ENCODE measurements around the gene FGF23.

FGF23 gene

GRCh38 chr12:4380332-4380731, 820 bp upstream of the FGF23 start:
- ChIA-PET CTCF (no interaction called here), POLR2A (interaction anchor here (1.0 kb wide), 1 partner anchor 269 kb away, joined by 3 read pairs; the partner anchor contains the start of genes AKAP3 and NDUFA9)
- no peak for TF ChIP-seq TARDBP (IDR thresholded peaks at IDR 0.05)
- no peak for TF ChIP-seq L3MBTL2 (conservative IDR thresholded peaks at IDR 0.05)
- no peak for TF ChIP-seq FOXK2 (IDR thresholded peaks at IDR 0.05)
- no peak for TF ChIP-seq BHLHE40 (IDR thresholded peaks at IDR 0.05; ENCODE audit: borderline replicate concordance)
- TF ChIP-seq PKNOX1 (IDR thresholded peaks at IDR 0.05) = no peak
- no peak for TF ChIP-seq HDGF (IDR thresholded peaks at IDR 0.05; ENCODE audit: borderline replicate concordance)
- no peak for TF ChIP-seq ZNF384 (IDR thresholded peaks at IDR 0.05)
- no peak for TF ChIP-seq LEF1 (IDR thresholded peaks at IDR 0.05; ENCODE audit: borderline replicate concordance)
- no peak for TF ChIP-seq FOXA1 (IDR thresholded peaks at IDR 0.05)
- TF ChIP-seq CTBP1 (IDR thresholded peaks at IDR 0.05; ENCODE audit: borderline replicate concordance) = no peak
- TF ChIP-seq SUZ12 (IDR thresholded peaks at IDR 0.05) = no peak
- no peak for TF ChIP-seq SP1 (IDR thresholded peaks at IDR 0.05)
- TF ChIP-seq FOXM1 (IDR thresholded peaks at IDR 0.05; ENCODE audit: borderline replicate concordance) = no peak
- TF ChIP-seq NFRKB (IDR thresholded peaks at IDR 0.05) = no peak
- TF ChIP-seq ELF4 (IDR thresholded peaks at IDR 0.05) = no peak
- no peak for TF ChIP-seq ARNT (IDR thresholded peaks at IDR 0.05)
- no peak for DNase-seq (ENCODE audit: extremely low spot score)

GRCh38 chr12:4378772-4379171, 740 bp downstream of the FGF23 start:
- ChIA-PET POLR2A (no interaction called here), CTCF (no interaction called here)
- TF ChIP-seq L3MBTL2 (conservative IDR thresholded peaks at IDR 0.05) (no peak), LEF1 (IDR thresholded peaks at IDR 0.05; ENCODE audit: borderline replicate concordance) (no peak), ZNF384 (IDR thresholded peaks at IDR 0.05) (no peak), ARNT (IDR thresholded peaks at IDR 0.05) (no peak), SUZ12 (IDR thresholded peaks at IDR 0.05) (no peak), ELF4 (IDR thresholded peaks at IDR 0.05) (no peak), TARDBP (IDR thresholded peaks at IDR 0.05) (no peak), FOXK2 (IDR thresholded peaks at IDR 0.05) (no peak), SP1 (IDR thresholded peaks at IDR 0.05) (no peak), NFRKB (IDR thresholded peaks at IDR 0.05) (no peak), FOXM1 (IDR thresholded peaks at IDR 0.05; ENCODE audit: borderline replicate concordance) (no peak), PKNOX1 (IDR thresholded peaks at IDR 0.05) (no peak), FOXA1 (IDR thresholded peaks at IDR 0.05) (no peak), BHLHE40 (IDR thresholded peaks at IDR 0.05; ENCODE audit: borderline replicate concordance) (no peak), HDGF (IDR thresholded peaks at IDR 0.05; ENCODE audit: borderline replicate concordance) (no peak), CTBP1 (IDR thresholded peaks at IDR 0.05; ENCODE audit: borderline replicate concordance) (no peak)
- DNase-seq (ENCODE audit: extremely low spot score) = no peak

GRCh38 chr12:4375449-4375848, 4.1 kb downstream of the FGF23 start:
- DNase-seq (ENCODE audit: extremely low spot score) = no peak
- TF ChIP-seq HDGF (IDR thresholded peaks at IDR 0.05; ENCODE audit: borderline replicate concordance) (no peak), SUZ12 (IDR thresholded peaks at IDR 0.05) (no peak), L3MBTL2 (conservative IDR thresholded peaks at IDR 0.05) (no peak), FOXA1 (IDR thresholded peaks at IDR 0.05) (no peak), BHLHE40 (IDR thresholded peaks at IDR 0.05; ENCODE audit: borderline replicate concordance) (no peak), FOXK2 (IDR thresholded peaks at IDR 0.05) (no peak), FOXM1 (IDR thresholded peaks at IDR 0.05; ENCODE audit: borderline replicate concordance) (no peak), NFRKB (IDR thresholded peaks at IDR 0.05) (no peak), TARDBP (IDR thresholded peaks at IDR 0.05) (no peak), PKNOX1 (IDR thresholded peaks at IDR 0.05) (no peak), ARNT (IDR thresholded peaks at IDR 0.05) (no peak), ELF4 (IDR thresholded peaks at IDR 0.05) (no peak), ZNF384 (IDR thresholded peaks at IDR 0.05) (no peak), CTBP1 (IDR thresholded peaks at IDR 0.05; ENCODE audit: borderline replicate concordance) (no peak), LEF1 (IDR thresholded peaks at IDR 0.05; ENCODE audit: borderline replicate concordance) (no peak), SP1 (IDR thresholded peaks at IDR 0.05) (no peak)
- ChIA-PET POLR2A (no interaction called here), CTCF (no interaction called here)

GRCh38 chr12:4372653-4373052, 6.9 kb downstream of the FGF23 start:
- ChIA-PET CTCF (interaction anchor here (0.6 kb wide), 2 partner anchors 10 to 24 kb away, joined by 3 to 4 read pairs; no protein-coding TSS in a partner anchor), POLR2A (no interaction called here)
- no peak for TF ChIP-seq L3MBTL2 (conservative IDR thresholded peaks at IDR 0.05)
- no peak for TF ChIP-seq FOXA1 (IDR thresholded peaks at IDR 0.05)
- no peak for TF ChIP-seq ARNT (IDR thresholded peaks at IDR 0.05)
- no peak for TF ChIP-seq BHLHE40 (IDR thresholded peaks at IDR 0.05; ENCODE audit: borderline replicate concordance)
- no peak for TF ChIP-seq HDGF (IDR thresholded peaks at IDR 0.05; ENCODE audit: borderline replicate concordance)
- no peak for TF ChIP-seq LEF1 (IDR thresholded peaks at IDR 0.05; ENCODE audit: borderline replicate concordance)
- no peak for TF ChIP-seq ELF4 (IDR thresholded peaks at IDR 0.05)
- TF ChIP-seq SUZ12 (IDR thresholded peaks at IDR 0.05) = no peak
- no peak for TF ChIP-seq NFRKB (IDR thresholded peaks at IDR 0.05)
- TF ChIP-seq ZNF384 (IDR thresholded peaks at IDR 0.05) = no peak
- TF ChIP-seq FOXK2 (IDR thresholded peaks at IDR 0.05) = no peak
- no peak for TF ChIP-seq PKNOX1 (IDR thresholded peaks at IDR 0.05)
- no peak for TF ChIP-seq CTBP1 (IDR thresholded peaks at IDR 0.05; ENCODE audit: borderline replicate concordance)
- TF ChIP-seq SP1 (IDR thresholded peaks at IDR 0.05) = no peak
- no peak for TF ChIP-seq FOXM1 (IDR thresholded peaks at IDR 0.05; ENCODE audit: borderline replicate concordance)
- no peak for TF ChIP-seq TARDBP (IDR thresholded peaks at IDR 0.05)
- no peak for DNase-seq (ENCODE audit: extremely low spot score)

GRCh38 chr12:4370265-4370664, 9.2 kb downstream of the FGF23 start:
- TF ChIP-seq TARDBP (IDR thresholded peaks at IDR 0.05) (no peak), FOXA1 (IDR thresholded peaks at IDR 0.05) (no peak), PKNOX1 (IDR thresholded peaks at IDR 0.05) (no peak), SP1 (IDR thresholded peaks at IDR 0.05) (no peak), HDGF (IDR thresholded peaks at IDR 0.05; ENCODE audit: borderline replicate concordance) (no peak), NFRKB (IDR thresholded peaks at IDR 0.05) (no peak), L3MBTL2 (conservative IDR thresholded peaks at IDR 0.05) (no peak)
- DNase-seq (ENCODE audit: extremely low spot score) = no peak
- POLR2A ChIA-PET = no interaction called here
- CTCF ChIA-PET = no interaction called here
